Measurements from ENCODE around the gene ACSM5. TPM values are rescaled to one million over a fixed set of nuclear protein-coding genes. Genes with fewer than 3 reads are reported as not detected.

The ACSM5 gene
- total RNA-seq, 4 donors from 2014 or later = 1.2 to 11.4 (median 4.6) TPM

DNA sequence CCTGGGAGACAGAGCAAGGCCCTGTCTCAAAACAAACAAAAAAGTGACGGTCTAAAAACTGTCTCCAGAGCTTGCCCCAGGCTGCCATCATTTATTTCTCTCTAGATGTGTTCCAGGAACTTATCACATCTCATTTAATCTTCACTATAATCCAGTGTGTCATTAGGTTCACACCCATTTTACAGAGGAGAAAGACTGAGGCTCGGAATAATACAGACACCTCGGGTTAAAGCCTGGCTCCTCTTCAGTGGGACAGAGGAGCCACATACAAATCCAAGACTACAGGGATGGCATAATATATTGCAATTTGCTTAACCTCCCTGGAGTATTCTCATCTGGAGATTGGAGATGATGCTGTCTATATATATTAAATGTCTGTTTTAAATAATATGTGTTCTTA lies 10.7 kb upstream of the ACSM5 start:
- no peak overlapping the region for H3K27ac ChIP-seq
- no peak for DNase-seq (ENCODE audit: low spot score in 2 of 2)
- H3K9me3 ChIP-seq = no peaks in the 10 kb centered on the region
- TF ChIP-seq EP300 (IDR thresholded peaks at IDR 0.05) (no peak), POLR2AphosphoS5 (IDR thresholded peaks at IDR 0.05) (no peak), POLR2A (IDR thresholded peaks at IDR 0.05) (no peak)
- TF ChIP-seq, protein P1, sequence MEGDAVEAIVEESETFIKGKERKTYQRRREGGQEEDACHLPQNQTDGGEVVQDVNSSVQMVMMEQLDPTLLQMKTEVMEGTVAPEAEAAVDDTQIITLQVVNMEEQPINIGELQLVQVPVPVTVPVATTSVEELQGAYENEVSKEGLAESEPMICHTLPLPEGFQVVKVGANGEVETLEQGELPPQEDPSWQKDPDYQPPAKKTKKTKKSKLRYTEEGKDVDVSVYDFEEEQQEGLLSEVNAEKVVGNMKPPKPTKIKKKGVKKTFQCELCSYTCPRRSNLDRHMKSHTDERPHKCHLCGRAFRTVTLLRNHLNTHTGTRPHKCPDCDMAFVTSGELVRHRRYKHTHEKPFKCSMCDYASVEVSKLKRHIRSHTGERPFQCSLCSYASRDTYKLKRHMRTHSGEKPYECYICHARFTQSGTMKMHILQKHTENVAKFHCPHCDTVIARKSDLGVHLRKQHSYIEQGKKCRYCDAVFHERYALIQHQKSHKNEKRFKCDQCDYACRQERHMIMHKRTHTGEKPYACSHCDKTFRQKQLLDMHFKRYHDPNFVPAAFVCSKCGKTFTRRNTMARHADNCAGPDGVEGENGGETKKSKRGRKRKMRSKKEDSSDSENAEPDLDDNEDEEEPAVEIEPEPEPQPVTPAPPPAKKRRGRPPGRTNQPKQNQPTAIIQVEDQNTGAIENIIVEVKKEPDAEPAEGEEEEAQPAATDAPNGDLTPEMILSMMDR (IDR thresholded peaks at IDR 0.05) = no peak
- no peaks in the 10 kb centered on the region for H3K4me1 ChIP-seq
- H3K4me3 ChIP-seq = no peak overlapping the region
- H3K36me3 ChIP-seq = no peaks in the 10 kb centered on the region
- no peaks in the 10 kb centered on the region for H3K27me3 ChIP-seq
- WGBS = 85% methylated on average over 3 of the region's 3 CpGs

DNA sequence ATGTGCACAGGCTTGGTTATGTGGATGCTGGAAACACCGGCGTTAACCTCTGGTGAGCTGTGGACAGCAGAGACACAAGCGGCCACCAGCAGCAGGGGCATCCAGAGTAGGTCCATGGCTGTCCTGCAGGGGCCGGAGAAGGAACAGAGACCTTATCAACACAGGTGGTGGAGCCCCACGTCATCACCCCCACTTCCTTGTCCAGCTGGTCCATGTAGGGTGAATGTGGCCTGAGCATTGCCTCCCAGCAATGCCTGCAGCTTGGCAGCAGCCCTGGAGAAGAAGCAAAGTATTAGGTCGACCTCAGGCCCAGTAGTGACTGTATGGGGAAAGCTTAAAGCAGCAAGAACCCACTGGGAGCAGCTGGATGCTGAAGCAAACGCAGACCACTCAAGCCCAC lies 10.1 kb upstream of the ACSM5 start:
- H3K9me3 ChIP-seq = no peaks in the 10 kb centered on the region
- TF ChIP-seq, protein P1 (IDR thresholded peaks at IDR 0.05) = no peak
- TF ChIP-seq POLR2A (IDR thresholded peaks at IDR 0.05) (no peak), POLR2AphosphoS5 (IDR thresholded peaks at IDR 0.05) (no peak), EP300 (IDR thresholded peaks at IDR 0.05) (no peak)
- WGBS = 83% methylated on average over 7 of the region's 7 CpGs
- no peak overlapping the region for H3K4me3 ChIP-seq
- no peak overlapping the region for H3K27ac ChIP-seq
- DNase-seq (ENCODE audit: low spot score in 2 of 2) = no peak
- no peaks in the 10 kb centered on the region for H3K27me3 ChIP-seq
- no peaks in the 10 kb centered on the region for H3K36me3 ChIP-seq
- H3K4me1 ChIP-seq = no peaks in the 10 kb centered on the region

DNA sequence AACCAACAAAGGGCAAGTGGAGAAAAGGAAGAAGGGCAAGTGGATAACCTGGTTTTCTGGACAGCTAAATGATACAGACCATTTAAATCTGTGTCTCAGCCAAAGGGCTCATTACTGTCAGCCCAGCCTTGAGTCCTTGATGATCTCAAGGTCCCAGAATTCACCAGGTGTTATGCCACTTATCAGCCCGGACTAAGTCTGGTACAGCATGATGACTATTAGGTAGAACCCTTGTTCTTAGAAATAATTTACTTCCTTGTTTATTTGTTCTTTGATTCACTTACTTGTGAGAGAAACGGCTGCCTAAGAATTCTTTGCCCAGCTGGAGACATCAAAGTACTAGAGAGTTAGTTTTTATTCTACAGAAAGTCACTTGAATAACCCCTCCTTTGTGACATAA lies 8.3 kb upstream of the ACSM5 start:
- DNase-seq (ENCODE audit: low spot score in 2 of 2) = no peak
- WGBS = 63% methylated on average over 2 of the region's 2 CpGs
- TF ChIP-seq, protein P1 (IDR thresholded peaks at IDR 0.05) = no peak
- TF ChIP-seq POLR2A (IDR thresholded peaks at IDR 0.05) (no peak), POLR2AphosphoS5 (IDR thresholded peaks at IDR 0.05) (no peak), EP300 (IDR thresholded peaks at IDR 0.05) (no peak)
- H3K4me1 ChIP-seq = no peaks in the 10 kb centered on the region
- no peak overlapping the region for H3K27ac ChIP-seq
- H3K36me3 ChIP-seq = no peaks in the 10 kb centered on the region
- no peak overlapping the region for H3K4me3 ChIP-seq
- H3K9me3 ChIP-seq = no peaks in the 10 kb centered on the region
- H3K27me3 ChIP-seq = no peaks in the 10 kb centered on the region

DNA sequence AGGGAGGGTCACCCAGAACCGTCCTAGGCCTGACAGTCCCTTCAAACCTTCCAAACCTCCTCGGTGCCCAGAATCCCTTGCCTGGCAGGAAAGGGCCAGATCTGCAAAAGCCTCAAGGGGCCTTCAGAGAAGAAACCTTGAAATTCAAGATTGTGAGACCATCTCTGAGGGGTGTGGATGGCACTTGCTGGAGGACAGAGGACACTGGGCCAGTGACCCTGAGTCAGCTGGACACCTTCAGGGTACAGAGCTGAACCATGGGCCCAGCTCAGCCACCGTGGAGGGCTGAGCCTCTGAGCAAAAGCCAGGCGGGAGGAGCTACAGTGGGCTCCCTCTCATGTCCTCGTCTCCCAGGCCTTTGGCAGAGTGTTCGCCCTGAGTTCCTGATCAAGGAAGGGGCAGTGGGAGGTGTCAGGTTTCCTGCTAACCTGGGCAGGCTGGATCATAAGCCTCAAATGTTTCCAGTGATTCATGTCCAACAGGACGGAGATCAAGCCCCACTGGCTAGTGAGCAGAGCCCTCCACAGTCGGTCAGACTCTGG lies 7.8 kb upstream of the ACSM5 start:
- no peaks in the 10 kb centered on the region for H3K27me3 ChIP-seq
- H3K9me3 ChIP-seq = no peaks in the 10 kb centered on the region
- no peak for TF ChIP-seq POLR2AphosphoS5 (IDR thresholded peaks at IDR 0.05)
- H3K4me1 ChIP-seq = no peaks in the 10 kb centered on the region
- DNase-seq (ENCODE audit: low spot score in 2 of 2) = no peak
- 66% methylated on average over 8 of the region's 8 CpGs for WGBS
- H3K4me3 ChIP-seq = no peak overlapping the region
- H3K27ac ChIP-seq = no peak overlapping the region
- H3K36me3 ChIP-seq = no peaks in the 10 kb centered on the region

DNA sequence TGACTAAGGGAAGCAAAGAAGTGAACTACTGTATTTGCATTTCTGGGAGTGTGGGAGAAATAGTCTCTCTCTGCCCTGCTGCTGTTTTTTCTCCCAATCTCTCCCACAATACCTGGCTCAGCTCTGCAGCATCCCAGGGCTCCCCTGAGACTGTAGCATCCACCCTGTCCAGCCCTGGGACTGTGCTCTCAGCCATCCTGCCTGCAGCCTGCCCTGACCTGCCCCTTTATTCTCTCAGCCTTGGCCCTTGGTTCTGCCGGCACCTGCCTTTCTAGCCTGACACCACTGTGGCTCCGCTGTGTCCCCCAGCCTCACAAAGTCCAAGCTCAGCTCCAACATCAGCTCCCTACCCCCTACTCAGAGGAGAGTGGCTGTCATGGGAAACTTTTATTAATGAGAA lies 6.7 kb upstream of the ACSM5 start:
- no peak overlapping the region for H3K4me3 ChIP-seq
- no peak for TF ChIP-seq EP300 (IDR thresholded peaks at IDR 0.05)
- TF ChIP-seq, protein P1 (IDR thresholded peaks at IDR 0.05) = no peak
- no peak for TF ChIP-seq POLR2AphosphoS5 (IDR thresholded peaks at IDR 0.05)
- TF ChIP-seq POLR2A (IDR thresholded peaks at IDR 0.05) = no peak
- no peaks in the 10 kb centered on the region for H3K4me1 ChIP-seq
- no peaks in the 10 kb centered on the region for H3K36me3 ChIP-seq
- WGBS = 75% methylated on average over 2 of the region's 2 CpGs
- H3K27ac ChIP-seq = no peak overlapping the region
- H3K27me3 ChIP-seq = no peaks in the 10 kb centered on the region
- DNase-seq (ENCODE audit: low spot score in 2 of 2) = no peak
- H3K9me3 ChIP-seq = no peaks in the 10 kb centered on the region

DNA sequence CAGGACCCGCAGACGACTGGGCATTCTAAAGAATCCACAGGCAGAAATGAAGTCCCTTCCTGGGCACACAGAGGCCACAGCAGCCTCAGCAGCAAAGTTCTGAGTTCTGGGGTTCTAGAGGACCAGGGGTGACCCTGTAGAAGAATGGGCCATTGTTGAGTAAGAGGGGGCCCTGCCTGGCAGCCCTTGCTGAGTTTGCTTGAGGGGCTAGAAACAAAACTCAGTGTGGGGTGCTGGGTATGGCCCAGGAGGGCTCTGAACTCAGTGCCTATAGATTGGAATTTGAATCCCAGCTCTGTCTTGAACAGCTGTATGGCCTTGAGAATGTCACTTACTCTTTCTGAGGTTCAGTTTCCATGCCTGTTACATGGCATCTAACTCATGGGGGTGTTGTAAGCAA lies 4.7 kb upstream of the ACSM5 start, which contains the start of gene PDILT:
Gene PDILT (minus strand): TSS at position 101 of the 400 bp plus-strand sequence. CDS start 5,437 bp downstream, outside the sequence.
- no peak for DNase-seq (ENCODE audit: low spot score in 2 of 2)
- H3K36me3 ChIP-seq = no peaks in the 10 kb centered on the region
- H3K27me3 ChIP-seq = no peaks in the 10 kb centered on the region
- H3K4me1 ChIP-seq = no peaks in the 10 kb centered on the region
- H3K27ac ChIP-seq = no peak within 1 kb of the TSS
- H3K9me3 ChIP-seq = no peaks in the 10 kb centered on the region
- H3K4me3 ChIP-seq = no peak within 1 kb of the TSS
- no peak for TF ChIP-seq POLR2A (IDR thresholded peaks at IDR 0.05)
- no CpG with 5 or more reads among the region's 2 CpGs for WGBS
